B cell (primary cell): ENCODE data around the gene TMEM131. TPM values are rescaled to one million over a fixed set of nuclear protein-coding genes. Genes with fewer than 3 reads are reported as not detected.

ENCODE experiments used
- ATAC-seq: fragments of 200-7000 bp; cut with Tn5 transposase; one replicate; pipeline ENCODE4 v1.10.0; 2021; ENCODE audit warnings: low read depth, mild to moderate bottlenecking, moderate number of reproducible peaks, moderate library complexity
- CTCF ChIA-PET: fragments of 350-600 bp; sonication (Branson Sonifier 250); formaldehyde crosslinking; loops from one replicate; lab custom pipeline; 2021; ENCODE audit warnings: antibody characterized with exemption, inconsistent platforms; lab: Charles Lee
- POLR2A ChIA-PET: fragments of 350-600 bp; sonication (Branson Sonifier 250); formaldehyde crosslinking; loops from one replicate; lab custom pipeline; 2021; ENCODE audit warnings: antibody characterized with exemption; lab: Charles Lee
- DNase-seq: peaks from one replicate; pipeline ENCODE4 v3.0.0; 2013
- H2AFZ ChIP-seq: 2 replicates; pipeline ENCODE4 v1.6.1; 2012; ENCODE audit warnings: mild to moderate bottlenecking, low read depth, low read length; ENCODE audit not compliant: insufficient read depth, poor library complexity, severe bottlenecking
- H3K27ac ChIP-seq, 2 donors: 1 replicate in 1 of 2; 2 replicates in 1 of 2; pipeline ENCODE4 v1.5.1; 2012 to 2013; ENCODE audit warnings: low read length in 2 of 2, mild to moderate bottlenecking in 2 of 2, moderate library complexity in 1 of 2
- H3K27me3 ChIP-seq, 4 experiments: fragments of 200-600 bp in 1 of 4; sonication (generic) in 1 of 4; replicated peaks in 1 of 4; 1 replicate in 2 of 4; 2 replicates in 2 of 4; pipeline versions ENCODE4 v1.6.1 to v1.7.0; 2013 to 2016; ENCODE audit warnings: low read length in 3 of 4, mild to moderate bottlenecking in 2 of 4, mixed read lengths in 1 of 4, moderate library complexity in 1 of 4; ENCODE audit not compliant: insufficient read depth in 4 of 4, control insufficient read depth in 3 of 4; ENCODE audit errors: control extremely low read depth in 1 of 4
- H3K36me3 ChIP-seq, 2 experiments: replicated peaks in 1 of 2; 1 replicate in 1 of 2; 2 replicates in 1 of 2; pipeline versions ENCODE4 v1.6.1 to v1.7.1; 2013; ENCODE audit warnings: low read length in 1 of 2; ENCODE audit not compliant: insufficient read depth in 2 of 2, control insufficient read depth in 1 of 2; ENCODE audit errors: control extremely low read depth in 1 of 2, extremely low read depth in 1 of 2
- H3K4me1 ChIP-seq, 2 donors: fragments of 200-600 bp in 1 of 2; sonication (generic) in 1 of 2; 1 replicate in 1 of 2; 2 replicates in 1 of 2; pipeline versions ENCODE4 v1.5.1 to v1.6.1; 2013 to 2017; ENCODE audit warnings: low read length in 2 of 2; ENCODE audit not compliant: control insufficient read depth in 2 of 2, insufficient read depth in 2 of 2
- H3K4me2 ChIP-seq: replicated peaks from 2 replicates; pipeline ENCODE3; 2012; ENCODE audit warnings: mild to moderate bottlenecking, low read depth, low read length; ENCODE audit not compliant: poor library complexity, severe bottlenecking
- H3K4me3 ChIP-seq, 5 experiments: fragments of 200-600 bp in 1 of 5; sonication (generic) in 1 of 5; 1 replicate in 3 of 5; 2 replicates in 2 of 5; pipeline versions ENCODE4 v1.5.1 to v1.7.0; 2011 to 2016; ENCODE audit warnings: low read length in 4 of 5, mild to moderate bottlenecking in 4 of 5, low read depth in 2 of 5, control low read depth in 1 of 5, moderate library complexity in 1 of 5; ENCODE audit not compliant: insufficient read depth in 1 of 5; ENCODE audit errors: control extremely low read depth in 1 of 5, extremely low read depth in 1 of 5
- H3K79me2 ChIP-seq: fragments of 200-600 bp; sonication (generic); one replicate; pipeline ENCODE4 v1.6.0; 2016; ENCODE audit warnings: low read length; ENCODE audit not compliant: control insufficient read depth, insufficient read depth
- H3K9ac ChIP-seq: fragments of 200-600 bp; sonication (generic); 2 replicates; pipeline ENCODE4 v1.6.1; 2017; ENCODE audit warnings: mild to moderate bottlenecking, low read length, moderate library complexity
- H3K9me3 ChIP-seq, 3 donors: one replicate each; pipeline versions ENCODE4 v1.6.1 to v1.7.1; 2013; ENCODE audit warnings: low read length in 2 of 3; ENCODE audit not compliant: control insufficient read depth in 2 of 3, insufficient read depth in 1 of 3; ENCODE audit errors: control extremely low read depth in 1 of 3
- H4K20me1 ChIP-seq: 2 replicates; pipeline ENCODE4 v1.6.0; 2012; ENCODE audit warnings: mild to moderate bottlenecking, low read length; ENCODE audit not compliant: insufficient read depth, control insufficient read depth, poor library complexity, severe bottlenecking
- H3K27ac Mint-ChIP-seq: one replicate; pipeline ENCODE4 v1.8.0; 2021; ENCODE audit warnings: mixed read lengths
- H3K27me3 Mint-ChIP-seq: one replicate; pipeline ENCODE4 v1.8.0; 2021; ENCODE audit warnings: mixed read lengths
- H3K4me1 Mint-ChIP-seq: one replicate; pipeline ENCODE4 v1.8.0; 2021; ENCODE audit warnings: mixed read lengths
- H3K4me3 Mint-ChIP-seq: one replicate; pipeline ENCODE4 v1.8.0; 2021; ENCODE audit warnings: mixed read lengths
- H3K9me3 Mint-ChIP-seq: one replicate; pipeline ENCODE4 v1.8.0; 2022; ENCODE audit warnings: mixed read lengths; ENCODE audit not compliant: insufficient read depth
- EZH2 ChIP-seq: IDR thresholded peaks from 2 replicates; pipeline ENCODE4 v1.6.1; 2012; ENCODE audit warnings: borderline replicate concordance, low read depth, mild to moderate bottlenecking, moderate library complexity, low read length; ENCODE audit not compliant: insufficient read depth, poor library complexity, severe bottlenecking
- WGBS: methylation state at CpG from one replicate; pipeline ENCODE4 v1.1.5; 2013; ENCODE audit warnings: missing lambda C conversion rate; ENCODE audit not compliant: insufficient coverage; 5-methylcytosine and 5-hydroxymethylcytosine counted together
- intact Hi-C: fragments of 100-400 bp; cut with micrococcal nuclease; formaldehyde crosslinking; loops from one replicate; pipeline ENCODE4 v1.10.0; 2022
- polyA plus RNA-seq: library from polyadenylated mRNA; depleted of rRNA; stranded (reverse); fragments of >200 nt; gene quantifications from 2 replicates; pipeline ENCODE4 v1.2.3, GENCODE V29; 2012
- total RNA-seq, 2 donors: library from RNA; stranded (reverse); fragments of 120-200 nt in 1 of 2; gene quantifications; 1 replicate in 1 of 2; 2 replicates in 1 of 2; pipeline versions ENCODE4 v1.2.3 to v1.2.4, GENCODE V29; 2013 to 2022
- TF ChIP-seq, protein P1 (sequence below): fragments of 200-600 bp; IDR thresholded peaks from one replicate; pipeline ENCODE4 v1.8.0; 2022; ENCODE audit warnings: antibody characterized with exemption, mild to moderate bottlenecking

The TMEM131 gene
- total and polyA plus RNA-seq, 2 donors (not counting 1 experiment from before 2014, with no cell fraction given): 24.3 to 101 TPM

DNA sequence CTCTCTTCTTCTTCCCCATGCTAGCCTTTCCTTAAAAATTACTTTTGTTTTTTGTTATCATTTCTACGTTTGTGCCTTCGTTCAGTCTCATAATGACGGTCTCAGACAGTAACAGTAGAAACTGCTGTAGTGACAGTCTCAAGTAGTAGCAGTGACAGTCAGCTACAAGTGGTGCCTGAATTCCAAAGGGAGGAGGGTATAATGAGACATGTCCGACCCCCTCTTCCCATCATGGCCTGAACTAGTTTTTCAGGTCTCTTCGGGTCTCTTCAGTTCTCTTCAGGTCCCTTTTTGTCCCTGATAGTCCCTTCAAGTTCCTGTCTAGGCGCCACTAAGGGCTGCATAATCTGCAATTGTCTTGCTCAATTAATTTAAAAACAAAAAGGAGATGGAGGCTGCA lies 12.6 kb downstream of the TMEM131 start:
- Histone ChIP-seq H3K9me3 (peaks cover 0 to 5% (median 4%) of the 10 kb centered on the region in 3 donors), H2AFZ (no peak overlapping the region), H3K36me3 (peaks cover 0 to 9% of the 10 kb centered on the region in 2 experiments), H3K4me2 (no peak overlapping the region), H3K79me2 (peaks cover 100% of the 10 kb centered on the region), H4K20me1 (peaks cover 74% of the 10 kb centered on the region), H3K4me3 (no peak overlapping the region), H3K4me1 (peaks cover 16 to 20% of the 10 kb centered on the region in 2 donors), H3K27me3 (no peaks in the 10 kb centered on the region), H3K9ac (no peak overlapping the region), H3K27ac (no peak overlapping the region)
- ChIA-PET POLR2A (no interaction called here), CTCF (no interaction called here)
- intact Hi-C loops: loop anchor here (2.0 kb wide), 1 partner anchor 16 kb away; no protein-coding TSS in a partner anchor
- Mint-ChIP-seq H3K27ac (no peak overlapping the region), H3K27me3 (no peaks in the 10 kb centered on the region), H3K4me1 (peaks cover 62% of the 10 kb centered on the region), H3K9me3 (peaks cover 12% of the 10 kb centered on the region), H3K4me3 (no peak overlapping the region)
- ATAC-seq: no peak
- TF ChIP-seq EZH2: no peak
- TF ChIP-seq, protein P1, sequence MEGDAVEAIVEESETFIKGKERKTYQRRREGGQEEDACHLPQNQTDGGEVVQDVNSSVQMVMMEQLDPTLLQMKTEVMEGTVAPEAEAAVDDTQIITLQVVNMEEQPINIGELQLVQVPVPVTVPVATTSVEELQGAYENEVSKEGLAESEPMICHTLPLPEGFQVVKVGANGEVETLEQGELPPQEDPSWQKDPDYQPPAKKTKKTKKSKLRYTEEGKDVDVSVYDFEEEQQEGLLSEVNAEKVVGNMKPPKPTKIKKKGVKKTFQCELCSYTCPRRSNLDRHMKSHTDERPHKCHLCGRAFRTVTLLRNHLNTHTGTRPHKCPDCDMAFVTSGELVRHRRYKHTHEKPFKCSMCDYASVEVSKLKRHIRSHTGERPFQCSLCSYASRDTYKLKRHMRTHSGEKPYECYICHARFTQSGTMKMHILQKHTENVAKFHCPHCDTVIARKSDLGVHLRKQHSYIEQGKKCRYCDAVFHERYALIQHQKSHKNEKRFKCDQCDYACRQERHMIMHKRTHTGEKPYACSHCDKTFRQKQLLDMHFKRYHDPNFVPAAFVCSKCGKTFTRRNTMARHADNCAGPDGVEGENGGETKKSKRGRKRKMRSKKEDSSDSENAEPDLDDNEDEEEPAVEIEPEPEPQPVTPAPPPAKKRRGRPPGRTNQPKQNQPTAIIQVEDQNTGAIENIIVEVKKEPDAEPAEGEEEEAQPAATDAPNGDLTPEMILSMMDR: no peak
- no CpG with 5 or more reads among the region's 6 CpGs for WGBS
- DNase-seq: no peak

- peaks cover 16 to 17% of the 10 kb centered on the region in 2 donors for H3K4me1 ChIP-seq
- H3K9me3 ChIP-seq: peaks cover 0 to 5% (median 4%) of the 10 kb centered on the region in 3 donors
- POLR2A ChIA-PET: no interaction called here
- peak overlapping the region in 1 of 2 donors; percentile 20 for H3K27ac ChIP-seq
- intact Hi-C loops: loop anchor here (2.0 kb wide), 1 partner anchor 16 kb away; no protein-coding TSS in a partner anchor
- H3K79me2 ChIP-seq: peaks cover 99% of the 10 kb centered on the region
- Mint-ChIP-seq H3K4me1 (peaks cover 58% of the 10 kb centered on the region), H3K9me3 (peaks cover 12% of the 10 kb centered on the region), H3K27ac (no peak overlapping the region), H3K4me3 (no peak overlapping the region), H3K27me3 (no peaks in the 10 kb centered on the region)
- H3K27me3 ChIP-seq: no peaks in the 10 kb centered on the region
- DNase-seq (no peak), ATAC-seq (no peak)
- TF ChIP-seq EZH2: no peak
- TF ChIP-seq, protein P1: no peak
- no peak overlapping the region for H3K4me3 ChIP-seq
- H4K20me1 ChIP-seq: peaks cover 71% of the 10 kb centered on the region
- no peak overlapping the region for H3K9ac ChIP-seq
- H2AFZ ChIP-seq: no peak overlapping the region
- H3K36me3 ChIP-seq: peaks cover 0 to 9% of the 10 kb centered on the region in 2 experiments
- H3K4me2 ChIP-seq: no peak overlapping the region
- CTCF ChIA-PET: no interaction called here
Measured at GRCh38 chr2:97982621-97983020, 13.1 kb downstream of the TMEM131 start.
